ENCODE measurements around the gene IFNL4. TPM values are rescaled to one million over a fixed set of nuclear protein-coding genes. Genes with fewer than 3 reads are reported as not detected.

IFNL4 gene
- not detected for polyA plus RNA-seq (2012; ENCODE audit: insufficient read length, low read depth)

- TF ChIP-seq SIN3A (IDR thresholded peaks at IDR 0.05; ENCODE audit: borderline replicate concordance, insufficient read depth, low read length) (no peak), POLR2AphosphoS5 (IDR thresholded peaks at IDR 0.05; ENCODE audit: low read depth, low read length) (no peak), FOXP2 (optimal IDR thresholded peaks at IDR 0.05; ENCODE audit: borderline replicate concordance, extremely low read depth, extremely low read length, insufficient read depth) (no peak), TAF1 (IDR thresholded peaks at IDR 0.05; ENCODE audit: borderline replicate concordance, insufficient read depth, low read length) (no peak), REST (IDR thresholded peaks at IDR 0.05; ENCODE audit: insufficient read depth in 1 of 2, low read depth in 2 of 2, low read length in 2 of 2) (no peak)
Measured at GRCh38 chr19:39248806-39249205, at the start of gene IFNL4. Gene IFNL4 (minus strand): TSS chr19:39248856.

GRCh38 chr19:39297931-39298634, 49.4 kb upstream of the IFNL4 start:
- TF ChIP-seq TAF1 (IDR thresholded peaks at IDR 0.05; ENCODE audit: borderline replicate concordance, insufficient read depth, low read length), result no peak
- TF ChIP-seq REST (IDR thresholded peaks at IDR 0.05; ENCODE audit: insufficient read depth in 1 of 2, low read depth in 2 of 2, low read length in 2 of 2), result no peak
- no peak for TF ChIP-seq POLR2AphosphoS5 (IDR thresholded peaks at IDR 0.05; ENCODE audit: low read depth, low read length)

- no peak for TF ChIP-seq REST (IDR thresholded peaks at IDR 0.05; ENCODE audit: insufficient read depth in 1 of 2, low read depth in 2 of 2, low read length in 2 of 2)
- no peak for TF ChIP-seq FOXP2 (optimal IDR thresholded peaks at IDR 0.05; ENCODE audit: borderline replicate concordance, extremely low read depth, extremely low read length, insufficient read depth)
- no peak for TF ChIP-seq TAF1 (IDR thresholded peaks at IDR 0.05; ENCODE audit: borderline replicate concordance, insufficient read depth, low read length)
- TF ChIP-seq POLR2AphosphoS5 (IDR thresholded peaks at IDR 0.05; ENCODE audit: low read depth, low read length), result no peak
- no peak for TF ChIP-seq SIN3A (IDR thresholded peaks at IDR 0.05; ENCODE audit: borderline replicate concordance, insufficient read depth, low read length)
Measured at GRCh38 chr19:39296906-39297305, 48.2 kb upstream of the IFNL4 start.

GRCh38 chr19:39296055-39296645, 47.5 kb upstream of the IFNL4 start, which contains the start of gene IFNL1:
Gene IFNL1 (plus strand): TSS chr19:39296407. CDS start chr19:39296422, 15 bp downstream.
- TF ChIP-seq SIN3A (IDR thresholded peaks at IDR 0.05; ENCODE audit: borderline replicate concordance, insufficient read depth, low read length) (no peak), POLR2AphosphoS5 (IDR thresholded peaks at IDR 0.05; ENCODE audit: low read depth, low read length) (no peak), REST (IDR thresholded peaks at IDR 0.05; ENCODE audit: insufficient read depth in 1 of 2, low read depth in 2 of 2, low read length in 2 of 2) (no peak), TAF1 (IDR thresholded peaks at IDR 0.05; ENCODE audit: borderline replicate concordance, insufficient read depth, low read length) (no peak), FOXP2 (optimal IDR thresholded peaks at IDR 0.05; ENCODE audit: borderline replicate concordance, extremely low read depth, extremely low read length, insufficient read depth) (no peak)
